H1 (cell line): ENCODE measurements around the gene LRP11. TPM values are rescaled to one million over a fixed set of nuclear protein-coding genes. Genes with fewer than 3 reads are reported as not detected.

Experiments used
- CTCF ChIA-PET: fragments of 300-600 bp; sonication (Branson Sonifier 250); formaldehyde crosslinking; loops from one replicate; lab custom pipeline; 2021; ENCODE audit not compliant: partially characterized antibody; lab: Charles Lee
- POLR2A ChIA-PET: fragments of 300-600 bp; sonication (Branson Sonifier 250); formaldehyde crosslinking; loops from one replicate; lab custom pipeline; 2021; ENCODE audit warnings: inconsistent platforms; ENCODE audit not compliant: partially characterized antibody; lab: Charles Lee
- DNase-seq, 2 experiments: peaks; one replicate each; pipeline versions ENCODE4 v3.0.0 to v3.0.0-alpha.2; 2010 to 2022; ENCODE audit warnings: low spot score in 2 of 2, low read depth in 1 of 2, mixed read lengths in 1 of 2
- FAIRE-seq: peaks from 2 replicates; lab custom pipeline; 2011; peaks lifted over from hg19 to GRCh38; lab: Jason Lieb, UNC
- H2AFZ ChIP-seq: 2 replicates; pipeline ENCODE4 v1.8.1; 2012; ENCODE audit warnings: low read length, inconsistent platforms
- H2AK5ac ChIP-seq: 2 replicates; pipeline ENCODE4 v1.6.1; 2013; ENCODE audit warnings: low read depth, low read length
- H2BK120ac ChIP-seq: replicated peaks from 2 replicates; pipeline ENCODE3; 2013; ENCODE audit warnings: low read depth, low read length, inconsistent platforms
- H2BK12ac ChIP-seq: 2 replicates; pipeline ENCODE4 v1.6.1; 2013; ENCODE audit warnings: low read depth, low read length
- H2BK15ac ChIP-seq: 2 replicates; pipeline ENCODE4 v1.6.1; 2013; ENCODE audit warnings: low read length
- H2BK20ac ChIP-seq: 2 replicates; pipeline ENCODE4 v1.6.1; 2013; ENCODE audit warnings: low read length
- H2BK5ac ChIP-seq: 2 replicates; pipeline ENCODE4 v1.6.1; 2013; ENCODE audit warnings: low read depth, low read length
- H3K14ac ChIP-seq: 2 replicates; pipeline ENCODE4 v1.6.1; 2013; ENCODE audit warnings: inconsistent platforms; ENCODE audit not compliant: insufficient read length
- H3K18ac ChIP-seq: 2 replicates; pipeline ENCODE4 v1.6.1; 2013; ENCODE audit warnings: low read length; ENCODE audit errors: extremely low read depth
- H3K23ac ChIP-seq: 2 replicates; pipeline ENCODE4 v1.6.1; 2013; ENCODE audit warnings: inconsistent platforms; ENCODE audit not compliant: insufficient read length
- H3K23me2 ChIP-seq: 2 replicates; pipeline ENCODE4 v1.6.1; 2013; ENCODE audit warnings: low read depth, low read length
- H3K27ac ChIP-seq: 2 replicates; pipeline ENCODE4 v1.6.1; 2011; ENCODE audit warnings: low read depth, low read length, inconsistent platforms
- H3K27me3 ChIP-seq, 4 experiments: replicated peaks in 1 of 4; 1 replicate in 1 of 4; 2 replicates in 3 of 4; pipeline versions ENCODE4 v1.6.1 to v1.8.1; 2011 to 2013; ENCODE audit warnings: low read length in 3 of 4, mild to moderate bottlenecking in 3 of 4, inconsistent platforms in 2 of 4, mixed read lengths in 2 of 4, moderate library complexity in 1 of 4; ENCODE audit not compliant: control insufficient read depth in 3 of 4, insufficient read depth in 3 of 4; ENCODE audit errors: extremely low read depth in 1 of 4
- H3K36me3 ChIP-seq, 4 experiments: 2 replicates each; pipeline versions ENCODE4 v1.6.1 to v1.8.1; 2011 to 2013; ENCODE audit warnings: mild to moderate bottlenecking in 4 of 4, low read length in 3 of 4, moderate library complexity in 2 of 4, control low read depth in 1 of 4, inconsistent platforms in 1 of 4; ENCODE audit not compliant: insufficient read depth in 4 of 4, control insufficient read depth in 2 of 4
- H3K4ac ChIP-seq: replicated peaks from 2 replicates; pipeline ENCODE3; 2013; ENCODE audit warnings: low read length, low read depth, mixed read lengths, inconsistent platforms; ENCODE audit not compliant: insufficient read length
- H3K4me1 ChIP-seq, 4 experiments: replicated peaks in 1 of 4; 1 replicate in 1 of 4; 2 replicates in 3 of 4; pipeline versions ENCODE4 v1.6.1 to v1.8.1; 2011 to 2013; ENCODE audit warnings: low read length in 3 of 4, inconsistent platforms in 2 of 4, mixed read lengths in 1 of 4; ENCODE audit not compliant: insufficient read depth in 4 of 4, control insufficient read depth in 3 of 4
- H3K4me2 ChIP-seq, 2 experiments: 2 replicates each; pipeline versions ENCODE4 v1.6.1 to v1.8.1; 2011 to 2013; ENCODE audit warnings: low read depth in 2 of 2, low read length in 2 of 2, control low read depth in 1 of 2, inconsistent platforms in 1 of 2, mild to moderate bottlenecking in 1 of 2; ENCODE audit not compliant: insufficient read depth in 1 of 2
- H3K4me3 ChIP-seq, 4 experiments: fragments of 200-600, 300-600 bp in 1 of 4; sonication (generic), shearing (Covaris generic), sonication (Bioruptor Twin) in 1 of 4; 2 replicates each; pipeline versions ENCODE4 v1.5.1 to v1.8.1; 2011 to 2016; ENCODE audit warnings: low read length in 4 of 4, low read depth in 3 of 4, control low read depth in 2 of 4, inconsistent platforms in 2 of 4, mild to moderate bottlenecking in 2 of 4, mixed read lengths in 1 of 4, moderate library complexity in 1 of 4; ENCODE audit not compliant: insufficient read depth in 2 of 4; ENCODE audit errors: extremely low read depth in 1 of 4
- H3K56ac ChIP-seq: replicated peaks from 2 replicates; pipeline ENCODE3; 2013; ENCODE audit warnings: low read depth, mild to moderate bottlenecking, mixed read lengths, low read length, inconsistent platforms; ENCODE audit not compliant: insufficient read length
- H3K79me1 ChIP-seq: 2 replicates; pipeline ENCODE4 v1.6.1; 2013; ENCODE audit warnings: low read depth, low read length, control low read depth
- H3K79me2 ChIP-seq, 2 experiments: 2 replicates each; pipeline versions ENCODE4 v1.6.1 to v1.8.1; 2012 to 2013; ENCODE audit warnings: low read length in 2 of 2, mild to moderate bottlenecking in 2 of 2, inconsistent platforms in 1 of 2; ENCODE audit not compliant: insufficient read depth in 2 of 2, control insufficient read depth in 1 of 2
- H3K9ac ChIP-seq, 4 experiments: replicated peaks in 1 of 4; 1 replicate in 1 of 4; 2 replicates in 3 of 4; pipeline versions ENCODE4 v1.6.1 to v1.8.1; 2011 to 2013; ENCODE audit warnings: low read depth in 3 of 4, low read length in 3 of 4, control low read depth in 2 of 4, mild to moderate bottlenecking in 2 of 4, moderate library complexity in 2 of 4, inconsistent platforms in 1 of 4; ENCODE audit errors: extremely low read depth in 1 of 4
- H3K9me3 ChIP-seq, 2 experiments: 2 replicates each; pipeline versions ENCODE4 v1.6.1 to v1.8.1; 2012 to 2013; ENCODE audit warnings: mild to moderate bottlenecking in 2 of 2, moderate library complexity in 2 of 2, control low read depth in 1 of 2, inconsistent platforms in 1 of 2, low read depth in 1 of 2, low read length in 1 of 2, mixed read lengths in 1 of 2; ENCODE audit not compliant: insufficient read depth in 2 of 2
- H4K20me1 ChIP-seq, 2 experiments: replicated peaks in 1 of 2; 2 replicates each; pipeline versions ENCODE3 to v1.8.1; 2011 to 2013; ENCODE audit warnings: inconsistent platforms in 2 of 2, low read length in 2 of 2, mild to moderate bottlenecking in 1 of 2; ENCODE audit not compliant: insufficient read depth in 2 of 2, control insufficient read depth in 1 of 2
- H4K5ac ChIP-seq: 2 replicates; pipeline ENCODE4 v1.6.1; 2013; ENCODE audit warnings: low read length, low read depth, mixed read lengths, inconsistent platforms; ENCODE audit not compliant: insufficient read length
- H4K8ac ChIP-seq: 2 replicates; pipeline ENCODE4 v1.8.0; 2013; ENCODE audit warnings: mild to moderate bottlenecking, moderate library complexity, low read length, inconsistent platforms; ENCODE audit not compliant: insufficient read depth; ENCODE audit errors: extremely low read depth
- H4K91ac ChIP-seq: replicated peaks from 2 replicates; pipeline ENCODE3; 2013; ENCODE audit warnings: low read length, mixed read lengths, inconsistent platforms; ENCODE audit not compliant: insufficient read length
- KDM1A ChIP-seq: fragments of 200-600, 300-600 bp; sonication (generic); IDR thresholded peaks from 2 replicates; pipeline ENCODE4 v1.7.1; 2016; ENCODE audit warnings: mild to moderate bottlenecking, low read length, borderline replicate concordance
- MAFK ChIP-seq: IDR thresholded peaks from 2 replicates; pipeline ENCODE4 v1.6.1; 2012; ENCODE audit warnings: low read depth, mild to moderate bottlenecking, improper control_type of control experiment, low read length
- MAX ChIP-seq: IDR thresholded peaks from 2 replicates; pipeline ENCODE4 v1.6.1; 2012; ENCODE audit warnings: inconsistent platforms
- NRF1 ChIP-seq: IDR thresholded peaks from 2 replicates; pipeline ENCODE4 v1.6.1; 2011; ENCODE audit warnings: mild to moderate bottlenecking, low read depth, low read length, improper control_type of control experiment
- POLR2A ChIP-seq, 2 experiments: IDR thresholded peaks; 1 replicate in 1 of 2; 2 replicates in 1 of 2; pipeline ENCODE4 v1.6.1; 2011; ENCODE audit warnings: low read depth in 2 of 2, low read length in 2 of 2, mild to moderate bottlenecking in 2 of 2; ENCODE audit errors: control extremely low read depth in 1 of 2
- WGBS, 2 experiments: shearing (Covaris generic) in 1 of 2; methylation state at CpG; one replicate each; pipeline versions ENCODE4 v1.1.6 to v1.1.7; 2013 to 2015; ENCODE audit warnings: low lambda C conversion rate in 2 of 2, mixed read lengths in 2 of 2, inconsistent platforms in 1 of 2, low coverage in 1 of 2, missing lambda C conversion rate in 1 of 2; ENCODE audit not compliant: insufficient replicate concordance in 2 of 2, insufficient coverage in 1 of 2, insufficient read length in 1 of 2; ENCODE audit errors: extremely low coverage in 1 of 2, missing lambda C conversion rate in 1 of 2; 5-methylcytosine and 5-hydroxymethylcytosine counted together
- polyA plus RNA-seq, 7 experiments: library from polyadenylated mRNA; depleted of rRNA in 3 of 7; stranded (reverse) in 5 of 7; unstranded in 2 of 7; fragments of >200 nt in 5 of 7; fragments of 200-250 nt in 2 of 7; gene quantifications; 1 replicate in 5 of 7; 2 replicates in 1 of 7; 4 replicates in 1 of 7; pipeline versions ENCODE4 v1.2.1 to v1.2.3, GENCODE V29; 2011 to 2013; ENCODE audit warnings: missing spikeins in 2 of 7, mixed read lengths in 2 of 7
- total RNA-seq: library from RNA; stranded (reverse); fragmentation: NEBNext Ultra II Directional; extraction: Animal tissue kit (Norgen Biotek cat#: 25700); gene quantifications from 2 replicates; pipeline ENCODE4 v1.2.1, GENCODE V29; 2021

The LRP11 gene
- total and polyA plus RNA-seq, 2 of the 8 experiments (the other 6 are each of a cell fraction or from before 2014, with no cell fraction given): 11.0 to 20.0 TPM

- Histone ChIP-seq H2BK5ac (no peak overlapping the region), H3K9me3 (no peaks in the 10 kb centered on the region), H3K23me2 (no peaks in the 10 kb centered on the region), H4K5ac (no peak overlapping the region), H3K56ac (no peak overlapping the region), H3K27ac (no peak overlapping the region), H2BK15ac (no peak overlapping the region), H3K18ac (no peak overlapping the region), H3K4me2 (no peak overlapping the region), H3K79me1 (no peaks in the 10 kb centered on the region), H2BK120ac (no peak overlapping the region), H3K4me1 (no peaks in the 10 kb centered on the region; a peak in 1 of 7 replicates), H4K8ac (no peak overlapping the region), H3K79me2 (no peaks in the 10 kb centered on the region), H2BK12ac (no peak overlapping the region), H2BK20ac (no peak overlapping the region), H2AFZ (no peak overlapping the region), H3K9ac (no peak overlapping the region), H4K20me1 (no peaks in the 10 kb centered on the region), H3K23ac (no peak overlapping the region), H3K4me3 (no peak overlapping the region), H4K91ac (no peak overlapping the region), H3K14ac (no peak overlapping the region), H3K36me3 (no peaks in the 10 kb centered on the region), H3K4ac (no peak overlapping the region), H3K27me3 (peaks cover 0 to 3% (median 0%) of the 10 kb centered on the region in 4 experiments; a peak in 3 of 7 replicates), H2AK5ac (no peak overlapping the region)
- 88% methylated on average over 2 of the region's 2 CpGs; no CpG with 5 or more reads in 1 of the 2 experiments for WGBS, 2 experiments
- ChIA-PET POLR2A (no interaction called here), CTCF (interaction anchor here (1.1 to 3.5 kb wide), 3 partner anchors 17 to 47 kb away, joined by 3 to 11 read pairs (median 5); no protein-coding TSS in a partner anchor)
- no peak for DNase-seq
- FAIRE-seq: no peak
- TF ChIP-seq NRF1 (no peak), KDM1A (no peak), POLR2A (IDR thresholded peaks at IDR 0.05; ENCODE audit: control extremely low read depth in 1 of 2, low read depth in 2 of 2, low read length in 2 of 2) (no peak), MAX (no peak), MAFK (no peak)
Measured at GRCh38 chr6:149881860-149882259, 17.7 kb upstream of the LRP11 start.
